Lung (tissue), 12 donors: ENCODE data around the gene SNX9. TPM values are rescaled to one million over a fixed set of nuclear protein-coding genes. Genes with fewer than 3 reads are reported as not detected.
A peak's percentile ranks its signal among the peaks of the same experiment; 100 is the strongest.
"Not testable (repeated sequence)": the region's sequence is repeated elsewhere in the genome, so short reads cannot be mapped to it uniquely, and the experiment has no call there.

Source experiments
- ATAC-seq: fragments of 200-7000 bp; cut with Tn5 transposase; one replicate; pipeline ENCODE4 v1.9.1; 2020; ENCODE audit warnings: moderate number of reproducible peaks; ENCODE audit not compliant: insufficient read depth, low FRiP score
- DNase-seq, 3 donors: peaks; one replicate each; pipeline ENCODE4 v3.0.0-alpha.2; 2013 to 2017
- H3K27ac ChIP-seq, 2 donors: one replicate each; pipeline ENCODE4 v1.5.1; 2013; ENCODE audit warnings: mild to moderate bottlenecking in 2 of 2, moderate library complexity in 2 of 2, control low read depth in 1 of 2, inconsistent platforms in 1 of 2, low read depth in 1 of 2, low read length in 1 of 2
- H3K27me3 ChIP-seq, 3 donors: one replicate each; pipeline ENCODE4 v1.5.1; 2013; ENCODE audit warnings: low read length in 2 of 3; ENCODE audit not compliant: control insufficient read depth in 3 of 3, insufficient read depth in 3 of 3
- H3K36me3 ChIP-seq, 4 donors: one replicate each; pipeline ENCODE4 v1.5.1; 2013; ENCODE audit warnings: low read length in 4 of 4, mild to moderate bottlenecking in 1 of 4, moderate library complexity in 1 of 4; ENCODE audit not compliant: control insufficient read depth in 4 of 4, insufficient read depth in 4 of 4
- H3K4me1 ChIP-seq, 5 donors: one replicate each; pipeline ENCODE4 v1.5.1; 2013; ENCODE audit warnings: low read length in 5 of 5, mild to moderate bottlenecking in 2 of 5, moderate library complexity in 1 of 5; ENCODE audit not compliant: control insufficient read depth in 5 of 5, insufficient read depth in 5 of 5
- H3K4me3 ChIP-seq: one replicate; pipeline ENCODE4 v1.5.1; 2013; ENCODE audit warnings: mild to moderate bottlenecking, control low read depth, moderate library complexity
- H3K9ac ChIP-seq, 2 donors: one replicate each; pipeline ENCODE4 v1.5.1; 2013; ENCODE audit warnings: low read length in 2 of 2, control low read depth in 1 of 2; ENCODE audit not compliant: insufficient read depth in 1 of 2
- H3K9me3 ChIP-seq, 4 donors: one replicate each; pipeline ENCODE4 v1.5.1; 2013; ENCODE audit warnings: low read length in 3 of 4, mild to moderate bottlenecking in 1 of 4, moderate library complexity in 1 of 4; ENCODE audit not compliant: control insufficient read depth in 4 of 4, insufficient read depth in 3 of 4
- CTCF ChIP-seq: IDR thresholded peaks from 2 replicates; pipeline ENCODE4 v1.5.1; 2012; ENCODE audit warnings: mild to moderate bottlenecking; ENCODE audit errors: control extremely low read depth, extremely low read depth
- whole genome bisulfite sequencing, 2 donors: extraction: QIAGEN DNeasy Blood & Tissue Kit; methylation state at CpG; one replicate each; pipeline ENCODE4 v1.1.7; 2013; 5-methylcytosine and 5-hydroxymethylcytosine counted together
- polyA plus RNA-seq, 2 donors: library from polyadenylated mRNA; stranded (reverse); fragments of 200-250 nt; gene quantifications; one replicate each; pipeline ENCODE4 v1.2.1, GENCODE V29; 2013
- total RNA-seq, 2 donors: library from RNA; depleted of rRNA in 1 of 2; stranded (reverse); fragments of >200 nt in 1 of 2; gene quantifications; one replicate each; pipeline ENCODE4 v1.2.1, GENCODE V29; 2014 to 2021
- donor health status: control.
- donor health status: control.
- donor health status: Bipolar disorder and iron deficiency.
- donor health status: healthy.
- donor health status: DM: yes; HTN: yes; CAD: no.

Gene SNX9
- total and polyA plus RNA-seq, 4 donors = 13.8 to 35.0 (median 23.8) TPM

GRCh38 chr6:157791450-157791849 lies 31.6 kb upstream of the SNX9 start:
- Histone ChIP-seq H3K4me1 (peaks cover 0 to 5% (median 0%) of the 10 kb centered on the region in 5 donors), H3K27ac (no peak overlapping the region), H3K9ac (no peak overlapping the region), H3K27me3 (no peaks in the 10 kb centered on the region), H3K9me3 (no peaks in the 10 kb centered on the region), H3K36me3 (no peaks in the 10 kb centered on the region), H3K4me3 (no peak overlapping the region)
- DNase-seq (peak in 2 of 3 donors; percentile 22 to 63), ATAC-seq (no peak)
- 64 to 94% methylated on average over 2 of the region's 2 CpGs for WGBS, 2 donors
- TF ChIP-seq CTCF = no peak

- no peak overlapping the region for H3K27ac ChIP-seq
- WGBS, 2 donors = 72 to 87% methylated on average over 2 of the region's 2 CpGs
- no peak overlapping the region for H3K9ac ChIP-seq
- H3K27me3 ChIP-seq = no peaks in the 10 kb centered on the region
- H3K4me3 ChIP-seq = no peak overlapping the region
- DNase-seq = peak in 1 of 3 donors; percentile 17
- H3K36me3 ChIP-seq = no peaks in the 10 kb centered on the region
- ATAC-seq = no peak
- H3K9me3 ChIP-seq = no peaks in the 10 kb centered on the region
- H3K4me1 ChIP-seq = peaks cover 0 to 5% (median 0%) of the 10 kb centered on the region in 5 donors
- no peak for TF ChIP-seq CTCF
These were observed 30.4 kb upstream of the SNX9 start for GRCh38 chr6:157792671-157793070.

GRCh38 chr6:157794012-157794411 lies 29.0 kb upstream of the SNX9 start:
- not testable (repeated sequence) for H3K9me3 ChIP-seq, H3K4me1 ChIP-seq, H3K27ac ChIP-seq, DNase-seq, H3K27me3 ChIP-seq, H3K36me3 ChIP-seq, H3K9ac ChIP-seq, ATAC-seq, H3K4me3 ChIP-seq
- 90 to 95% methylated on average over 5 of the region's 5 CpGs for WGBS, 2 donors

GRCh38 chr6:157795841-157796240 lies 27.2 kb upstream of the SNX9 start:
- WGBS, 2 donors = 61 to 74% methylated on average over 6 of the region's 6 CpGs
- TF ChIP-seq CTCF = no peak
- DNase-seq = no peak
- Histone ChIP-seq H3K27me3 (no peaks in the 10 kb centered on the region), H3K4me1 (peaks cover 0 to 5% (median 0%) of the 10 kb centered on the region in 5 donors), H3K36me3 (no peaks in the 10 kb centered on the region), H3K9me3 (no peaks in the 10 kb centered on the region), H3K27ac (no peak overlapping the region), H3K4me3 (no peak overlapping the region), H3K9ac (no peak overlapping the region)
- ATAC-seq = no peak
